AG04450 (cell line): ENCODE data around the gene KBTBD7. TPM values are rescaled to one million over a fixed set of nuclear protein-coding genes. Genes with fewer than 3 reads are reported as not detected.

Experiments
- CTCF ChIA-PET: fragments of 300-600, 350-600 bp; formaldehyde crosslinking; extraction: SDS; loops from one replicate; lab custom pipeline; 2022; ENCODE audit warnings: antibody characterized with exemption, inconsistent platforms; lab: Charles Lee
- POLR2A ChIA-PET: fragments of 350-600 bp; formaldehyde crosslinking; extraction: SDS; loops from one replicate; lab custom pipeline; 2021; ENCODE audit warnings: antibody characterized with exemption, inconsistent platforms; lab: Yijun Ruan, JAX
- DNase-seq: peaks from one replicate; pipeline ENCODE4 v3.0.0-alpha.2; 2011; ENCODE audit warnings: low read depth, low spot score
- H3K27ac ChIP-seq: one replicate; pipeline ENCODE4 v1.5.1; 2012; ENCODE audit warnings: low read depth, low read length, control low read depth
- H3K27me3 ChIP-seq: one replicate; pipeline ENCODE4 v1.6.0; 2012; ENCODE audit warnings: low read length; ENCODE audit not compliant: control insufficient read depth, insufficient read depth
- H3K4me3 ChIP-seq: 2 replicates; pipeline ENCODE4 v1.5.1; 2011; ENCODE audit warnings: mild to moderate bottlenecking, low read depth, low read length, control low read depth
- H3K9me3 ChIP-seq: 2 replicates; pipeline ENCODE4 v1.5.1; 2012; ENCODE audit warnings: low read length; ENCODE audit not compliant: control insufficient read depth, insufficient read depth
- polyA plus RNA-seq: library from polyadenylated mRNA; depleted of rRNA; stranded (reverse); fragments of >200 nt; gene quantifications from 2 replicates; pipeline ENCODE4 v1.2.3, GENCODE V29; 2011
- TF ChIP-seq, protein P1 (sequence below): IDR thresholded peaks from 2 replicates; pipeline ENCODE4 v1.5.1; 2011; ENCODE audit warnings: low read depth, low read length, control low read depth, inconsistent platforms

KBTBD7 gene
- polyA plus RNA-seq, 1 experiment = 6.9 TPM

DNA sequence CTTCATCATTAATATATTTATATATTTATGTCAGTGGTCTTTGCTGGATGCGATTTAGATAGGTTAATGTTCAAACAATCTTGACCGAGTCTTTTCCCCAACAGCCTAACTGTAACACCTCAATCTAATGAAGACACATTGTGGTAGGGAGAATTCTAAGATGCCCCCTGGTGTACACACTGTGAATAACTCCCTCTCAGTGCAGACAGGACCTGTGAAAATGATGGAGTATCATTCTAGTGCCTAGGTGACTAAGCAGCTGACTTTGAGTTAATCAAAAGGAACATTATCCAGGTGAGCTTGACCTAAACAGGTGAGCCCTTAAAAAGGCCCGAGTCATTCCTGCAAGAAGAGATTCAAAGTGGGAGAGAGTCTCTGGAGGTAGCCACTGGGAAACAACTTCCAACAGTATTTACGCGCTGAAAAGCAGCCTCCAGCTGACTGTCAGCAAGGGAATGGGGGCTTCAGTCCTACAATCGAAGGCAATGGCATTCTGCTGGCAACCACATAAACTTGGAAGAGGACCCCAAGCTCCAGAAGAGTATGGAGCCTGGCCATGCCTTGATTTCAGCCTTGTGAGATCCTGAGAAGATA, 28.0 kb upstream of the KBTBD7 start:
- POLR2A ChIA-PET = no interaction called here
- no peaks in the 10 kb centered on the region for H3K9me3 ChIP-seq
- no peak for DNase-seq
- no peak overlapping the region for H3K4me3 ChIP-seq
- H3K27ac ChIP-seq = no peak overlapping the region
- TF ChIP-seq, protein P1, sequence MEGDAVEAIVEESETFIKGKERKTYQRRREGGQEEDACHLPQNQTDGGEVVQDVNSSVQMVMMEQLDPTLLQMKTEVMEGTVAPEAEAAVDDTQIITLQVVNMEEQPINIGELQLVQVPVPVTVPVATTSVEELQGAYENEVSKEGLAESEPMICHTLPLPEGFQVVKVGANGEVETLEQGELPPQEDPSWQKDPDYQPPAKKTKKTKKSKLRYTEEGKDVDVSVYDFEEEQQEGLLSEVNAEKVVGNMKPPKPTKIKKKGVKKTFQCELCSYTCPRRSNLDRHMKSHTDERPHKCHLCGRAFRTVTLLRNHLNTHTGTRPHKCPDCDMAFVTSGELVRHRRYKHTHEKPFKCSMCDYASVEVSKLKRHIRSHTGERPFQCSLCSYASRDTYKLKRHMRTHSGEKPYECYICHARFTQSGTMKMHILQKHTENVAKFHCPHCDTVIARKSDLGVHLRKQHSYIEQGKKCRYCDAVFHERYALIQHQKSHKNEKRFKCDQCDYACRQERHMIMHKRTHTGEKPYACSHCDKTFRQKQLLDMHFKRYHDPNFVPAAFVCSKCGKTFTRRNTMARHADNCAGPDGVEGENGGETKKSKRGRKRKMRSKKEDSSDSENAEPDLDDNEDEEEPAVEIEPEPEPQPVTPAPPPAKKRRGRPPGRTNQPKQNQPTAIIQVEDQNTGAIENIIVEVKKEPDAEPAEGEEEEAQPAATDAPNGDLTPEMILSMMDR = peak; percentile 70
- H3K27me3 ChIP-seq = no peaks in the 10 kb centered on the region
- CTCF ChIA-PET = interaction anchor here (0.7 to 3.6 kb wide), 8 partner anchors 14 to 168 kb away, joined by 3 to 22 read pairs (median 4); no protein-coding TSS in a partner anchor

DNA sequence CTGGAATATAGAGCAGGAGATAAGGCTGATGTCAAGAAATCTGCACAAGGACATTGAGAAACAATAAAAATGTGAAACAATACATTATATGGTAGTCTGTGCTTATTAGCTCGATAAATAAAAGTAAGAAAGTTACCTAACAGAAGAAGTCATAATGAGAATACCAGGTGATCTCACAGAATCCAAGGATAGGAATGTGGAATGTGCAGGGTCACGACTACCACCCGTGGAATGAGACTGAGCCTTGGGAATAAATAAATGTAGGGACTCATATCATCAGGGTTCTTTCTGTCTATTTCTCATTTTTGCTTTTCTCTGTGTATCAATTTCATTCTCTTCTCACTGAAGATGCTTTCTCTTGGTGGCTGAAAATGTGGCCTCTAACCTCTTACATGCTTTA, 26.0 kb upstream of the KBTBD7 start:
- POLR2A ChIA-PET = no interaction called here
- TF ChIP-seq, protein P1 = no peak
- no peaks in the 10 kb centered on the region for H3K27me3 ChIP-seq
- no peak overlapping the region for H3K27ac ChIP-seq
- CTCF ChIA-PET = interaction anchor here (0.5 to 3.6 kb wide), 8 partner anchors 9 to 892 kb away, joined by 3 to 22 read pairs (median 4); no protein-coding TSS in a partner anchor
- no peak for DNase-seq
- no peak overlapping the region for H3K4me3 ChIP-seq
- H3K9me3 ChIP-seq = no peaks in the 10 kb centered on the region

DNA sequence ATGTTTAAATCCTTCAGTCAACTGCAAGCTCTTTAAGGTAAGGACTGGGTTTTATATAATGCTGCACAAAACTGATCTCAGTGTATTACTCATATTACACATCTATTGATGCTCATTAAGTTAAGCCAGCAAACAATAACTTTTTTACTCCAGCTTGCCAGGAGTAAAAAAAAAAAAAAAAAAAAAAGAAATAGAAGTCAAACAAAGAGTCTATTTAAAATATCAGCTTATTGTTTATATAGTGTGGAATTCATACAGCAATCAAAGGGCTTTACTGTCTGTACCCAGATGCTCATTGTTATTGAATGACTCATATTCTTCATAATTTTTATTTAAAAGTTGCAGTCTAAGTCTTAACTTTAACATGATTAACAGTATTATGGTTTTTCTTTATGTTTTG, 21.8 kb upstream of the KBTBD7 start:
- DNase-seq = peak; percentile 32
- H3K4me3 ChIP-seq = no peak overlapping the region
- H3K27ac ChIP-seq = no peak overlapping the region
- POLR2A ChIA-PET = interaction anchor here (0.6 to 1.0 kb wide), 6 partner anchors 12 to 279 kb away, joined by 3 to 6 read pairs (median 3); partner anchors contain the start of gene KBTBD7
- no peaks in the 10 kb centered on the region for H3K9me3 ChIP-seq
- H3K27me3 ChIP-seq = no peaks in the 10 kb centered on the region
- CTCF ChIA-PET = interaction anchor here (0.7 kb wide), 1 partner anchor 241 kb away, joined by 5 read pairs; no protein-coding TSS in a partner anchor
- TF ChIP-seq, protein P1 = no peak

DNA sequence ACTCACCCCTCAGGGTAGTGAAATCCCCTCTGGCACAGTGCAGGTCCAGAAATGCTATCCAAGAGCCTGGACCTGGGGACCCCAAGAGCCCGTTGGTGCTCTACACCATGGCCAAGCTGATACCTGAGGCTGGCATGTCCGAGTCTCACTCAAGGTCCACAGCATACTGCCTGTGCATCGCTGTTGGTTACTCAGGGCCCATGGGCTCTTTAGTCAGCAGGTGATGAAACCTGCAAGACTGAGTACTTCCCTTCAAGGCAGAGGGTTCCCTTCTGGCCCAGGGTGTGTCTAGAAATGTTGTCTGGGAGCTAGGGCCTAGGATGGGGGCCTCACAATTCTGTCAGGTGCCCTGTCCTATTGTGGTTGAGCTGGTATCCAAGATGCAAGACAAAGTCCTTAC, 19.6 kb upstream of the KBTBD7 start:
- TF ChIP-seq, protein P1 = no peak
- Histone ChIP-seq H3K27ac (no peak overlapping the region), H3K27me3 (no peaks in the 10 kb centered on the region), H3K9me3 (peaks cover 2% of the 10 kb centered on the region), H3K4me3 (no peak overlapping the region)
- ChIA-PET POLR2A (no interaction called here), CTCF (no interaction called here)
- DNase-seq = no peak

GRCh38 chr13:41213316-41213715, 18.9 kb upstream of the KBTBD7 start:
- H3K27ac ChIP-seq = no peak overlapping the region
- H3K27me3 ChIP-seq = no peaks in the 10 kb centered on the region
- no peak overlapping the region for H3K4me3 ChIP-seq
- peaks cover 2% of the 10 kb centered on the region for H3K9me3 ChIP-seq
- DNase-seq = no peak
- TF ChIP-seq, protein P1 = no peak
- ChIA-PET CTCF (no interaction called here), POLR2A (no interaction called here)
